ENCODE results near the gene PTPRN2. TPM values are rescaled to one million over a fixed set of nuclear protein-coding genes. Genes with fewer than 3 reads are reported as not detected.

Gene PTPRN2
- total RNA-seq, 1 donor from 2014 or later = 1.8 TPM

DNA sequence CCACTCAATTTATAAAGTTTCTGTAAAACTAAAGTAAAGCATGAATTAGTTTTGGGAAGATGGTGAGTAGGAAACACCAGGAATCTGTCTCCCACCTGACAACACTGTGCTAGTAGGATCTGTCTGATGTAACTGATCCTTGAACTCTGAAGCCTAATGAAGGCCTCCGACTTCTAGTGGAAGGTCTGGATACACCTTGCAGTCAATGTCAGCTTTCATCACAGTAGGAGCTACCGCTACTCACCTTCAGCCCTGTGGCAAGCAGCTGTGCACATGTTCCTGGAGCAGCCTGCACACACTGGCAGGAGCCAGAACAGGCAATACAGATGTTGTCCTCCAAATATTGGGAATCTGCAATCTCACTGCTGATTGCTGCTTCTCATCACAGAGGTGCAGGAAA, 471.4 kb downstream of the PTPRN2 start:
- peaks cover 30% of the 10 kb centered on the region for H3K9me3 Mint-ChIP-seq
- H3K27ac Mint-ChIP-seq = no peak overlapping the region
- no peaks in the 10 kb centered on the region for H3K27me3 Mint-ChIP-seq
- ChIA-PET CTCF (no interaction called here), POLR2A (no interaction called here)
- TF ChIP-seq, protein P1, sequence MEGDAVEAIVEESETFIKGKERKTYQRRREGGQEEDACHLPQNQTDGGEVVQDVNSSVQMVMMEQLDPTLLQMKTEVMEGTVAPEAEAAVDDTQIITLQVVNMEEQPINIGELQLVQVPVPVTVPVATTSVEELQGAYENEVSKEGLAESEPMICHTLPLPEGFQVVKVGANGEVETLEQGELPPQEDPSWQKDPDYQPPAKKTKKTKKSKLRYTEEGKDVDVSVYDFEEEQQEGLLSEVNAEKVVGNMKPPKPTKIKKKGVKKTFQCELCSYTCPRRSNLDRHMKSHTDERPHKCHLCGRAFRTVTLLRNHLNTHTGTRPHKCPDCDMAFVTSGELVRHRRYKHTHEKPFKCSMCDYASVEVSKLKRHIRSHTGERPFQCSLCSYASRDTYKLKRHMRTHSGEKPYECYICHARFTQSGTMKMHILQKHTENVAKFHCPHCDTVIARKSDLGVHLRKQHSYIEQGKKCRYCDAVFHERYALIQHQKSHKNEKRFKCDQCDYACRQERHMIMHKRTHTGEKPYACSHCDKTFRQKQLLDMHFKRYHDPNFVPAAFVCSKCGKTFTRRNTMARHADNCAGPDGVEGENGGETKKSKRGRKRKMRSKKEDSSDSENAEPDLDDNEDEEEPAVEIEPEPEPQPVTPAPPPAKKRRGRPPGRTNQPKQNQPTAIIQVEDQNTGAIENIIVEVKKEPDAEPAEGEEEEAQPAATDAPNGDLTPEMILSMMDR (IDR thresholded peaks at IDR 0.05) = no peak
- ATAC-seq (ENCODE audit: low read depth) = no peak
- H3K4me1 Mint-ChIP-seq = no peaks in the 10 kb centered on the region
- DNase-seq = no peak
- intact Hi-C loops (cut with micrococcal nuclease) = no loop called here
- H3K4me3 Mint-ChIP-seq = no peak overlapping the region
- H3K36me3 Mint-ChIP-seq (ENCODE audit: low read depth) = no peaks in the 10 kb centered on the region

DNA sequence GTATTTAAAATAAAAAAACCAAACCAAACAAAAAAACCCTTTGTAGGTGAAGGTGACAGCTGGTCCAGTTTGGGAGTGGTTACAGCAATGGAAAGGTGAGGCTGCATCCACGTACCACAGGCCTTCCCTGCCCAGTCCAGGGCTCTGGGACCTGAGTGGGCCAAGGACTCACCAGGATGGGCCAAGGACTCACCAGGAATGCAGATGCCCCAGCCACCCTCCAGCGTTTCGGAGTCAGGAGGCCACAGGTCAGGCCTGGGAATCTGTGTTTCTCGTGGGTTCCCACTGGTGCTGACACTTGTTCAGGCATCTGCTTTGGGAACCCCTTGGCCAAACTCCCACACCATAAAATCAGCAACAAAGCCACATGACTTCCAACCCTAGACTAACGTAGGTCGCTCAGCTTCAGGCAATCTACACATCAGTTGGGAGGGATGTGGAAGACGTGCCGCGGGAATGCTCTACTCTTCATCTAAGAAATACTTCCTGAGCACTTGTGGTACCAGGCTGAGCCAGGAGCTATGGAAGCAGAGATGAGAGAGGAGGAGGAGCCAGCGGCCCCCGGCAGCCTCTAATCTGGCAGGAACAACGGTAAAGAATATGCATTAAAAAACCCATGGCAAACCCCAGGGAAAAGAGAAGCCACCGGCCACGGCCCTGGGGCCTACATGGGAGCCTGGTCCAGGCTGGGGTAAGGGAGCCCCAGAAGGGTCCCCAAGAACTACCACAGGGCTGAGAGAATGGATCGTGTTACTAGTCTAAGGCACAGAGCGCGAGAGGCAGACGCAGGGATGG, 473.4 kb downstream of the PTPRN2 start:
- no peaks in the 10 kb centered on the region for H3K36me3 Mint-ChIP-seq (ENCODE audit: low read depth)
- H3K27me3 Mint-ChIP-seq = no peaks in the 10 kb centered on the region
- ChIA-PET CTCF (no interaction called here), POLR2A (no interaction called here)
- ATAC-seq (ENCODE audit: low read depth) = no peak
- H3K9me3 Mint-ChIP-seq = peaks cover 23% of the 10 kb centered on the region
- TF ChIP-seq, protein P1 (IDR thresholded peaks at IDR 0.05) = no peak
- DNase-seq = no peak
- H3K27ac Mint-ChIP-seq = no peak overlapping the region
- intact Hi-C loops (cut with micrococcal nuclease) = no loop called here
- no peaks in the 10 kb centered on the region for H3K4me1 Mint-ChIP-seq
- H3K4me3 Mint-ChIP-seq = no peak overlapping the region

DNA sequence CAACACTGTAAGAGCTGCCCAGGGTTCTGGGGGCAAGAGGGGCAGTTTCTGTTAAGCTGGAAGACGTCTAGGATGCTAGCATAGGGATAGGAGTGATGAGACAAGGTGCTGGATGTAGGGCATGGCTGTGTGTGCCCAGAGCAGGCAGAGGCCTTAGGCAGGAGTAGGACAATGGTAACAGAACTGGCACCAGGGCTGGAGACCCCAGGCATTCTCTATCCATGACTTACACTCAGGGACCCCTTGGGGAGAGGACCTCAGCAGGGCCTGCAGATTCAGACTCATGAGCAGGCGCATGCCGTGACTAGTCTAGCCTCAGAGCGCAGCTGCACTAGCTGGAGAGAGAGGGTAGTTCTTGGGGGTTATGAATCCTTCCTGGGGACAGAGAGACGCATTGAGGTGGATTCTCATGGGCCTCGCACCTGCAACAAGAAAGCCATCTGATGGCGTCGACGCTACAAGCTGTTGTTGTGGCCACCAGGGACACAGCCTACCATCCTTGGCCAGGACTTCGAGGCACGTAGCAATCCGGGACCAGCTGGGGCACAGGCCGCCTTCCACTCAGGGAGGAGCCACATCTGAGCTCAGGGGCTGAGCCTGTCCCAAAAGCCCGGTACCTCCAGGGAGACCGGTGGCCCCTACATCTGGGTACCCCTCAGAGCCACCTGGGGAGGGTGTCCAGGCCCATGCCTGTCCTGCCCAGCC, 474.1 kb downstream of the PTPRN2 start:
- ChIA-PET POLR2A (no interaction called here), CTCF (no interaction called here)
- ATAC-seq (ENCODE audit: low read depth) = no peak
- H3K4me1 Mint-ChIP-seq = no peaks in the 10 kb centered on the region
- intact Hi-C loops (cut with micrococcal nuclease) = no loop called here
- no peaks in the 10 kb centered on the region for H3K27me3 Mint-ChIP-seq
- H3K9me3 Mint-ChIP-seq = peaks cover 21% of the 10 kb centered on the region
- H3K36me3 Mint-ChIP-seq (ENCODE audit: low read depth) = no peaks in the 10 kb centered on the region
- TF ChIP-seq, protein P1 (IDR thresholded peaks at IDR 0.05) = no peak
- no peak overlapping the region for H3K27ac Mint-ChIP-seq
- H3K4me3 Mint-ChIP-seq = no peak overlapping the region
- DNase-seq = no peak

DNA sequence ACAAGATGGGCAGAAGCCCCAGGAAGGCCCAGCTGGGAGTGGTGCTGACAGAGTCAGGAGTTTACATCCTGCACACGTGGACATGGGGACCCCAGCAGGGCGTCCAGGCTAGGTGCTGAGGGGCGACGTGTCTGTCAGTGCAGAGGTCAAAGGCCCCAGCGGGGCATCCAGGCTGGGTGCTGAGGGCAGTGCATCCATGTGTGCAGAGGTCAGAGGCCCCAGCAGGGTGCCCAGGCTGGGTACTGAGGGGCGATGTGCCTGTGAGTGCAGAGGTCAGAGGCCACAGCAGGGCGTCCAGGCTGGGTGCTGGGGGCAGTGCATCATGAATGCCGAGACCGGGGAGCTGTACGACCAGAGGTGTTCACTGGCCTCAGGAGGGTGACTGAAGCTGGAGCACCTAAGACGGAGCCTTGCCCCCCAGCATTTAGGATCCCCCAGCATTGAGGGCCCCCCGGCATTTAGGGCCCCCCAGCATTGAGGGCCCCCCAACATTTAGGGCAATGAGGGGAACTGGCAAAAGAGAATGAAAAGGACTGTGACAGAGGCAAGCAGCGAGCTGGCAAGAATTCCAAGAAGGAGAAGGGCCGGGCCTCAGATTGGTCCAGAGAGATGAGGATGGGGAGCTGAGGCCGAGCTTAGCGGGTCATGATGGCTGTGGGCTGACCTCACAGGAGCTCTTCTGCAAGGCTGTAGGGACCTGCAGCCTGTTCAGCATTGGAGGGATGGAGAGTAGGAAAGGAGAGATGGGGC, 474.9 kb downstream of the PTPRN2 start:
- H3K27ac Mint-ChIP-seq = no peak overlapping the region
- peaks cover 2% of the 10 kb centered on the region for H3K27me3 Mint-ChIP-seq
- no peak for DNase-seq
- ChIA-PET CTCF (no interaction called here), POLR2A (no interaction called here)
- TF ChIP-seq, protein P1 (IDR thresholded peaks at IDR 0.05) = no peak
- peaks cover 21% of the 10 kb centered on the region for H3K9me3 Mint-ChIP-seq
- H3K4me3 Mint-ChIP-seq = no peak overlapping the region
- no peak for ATAC-seq (ENCODE audit: low read depth)
- H3K36me3 Mint-ChIP-seq (ENCODE audit: low read depth) = no peaks in the 10 kb centered on the region
- intact Hi-C loops (cut with micrococcal nuclease) = no loop called here
- H3K4me1 Mint-ChIP-seq = no peaks in the 10 kb centered on the region
